GM03348 (cell line): ENCODE results near the gene TLK2.

Experiments used
- DNase-seq: peaks from one replicate; pipeline ENCODE4 v3.0.0; 2012; ENCODE audit warnings: low spot score

The TLK2 gene

DNA sequence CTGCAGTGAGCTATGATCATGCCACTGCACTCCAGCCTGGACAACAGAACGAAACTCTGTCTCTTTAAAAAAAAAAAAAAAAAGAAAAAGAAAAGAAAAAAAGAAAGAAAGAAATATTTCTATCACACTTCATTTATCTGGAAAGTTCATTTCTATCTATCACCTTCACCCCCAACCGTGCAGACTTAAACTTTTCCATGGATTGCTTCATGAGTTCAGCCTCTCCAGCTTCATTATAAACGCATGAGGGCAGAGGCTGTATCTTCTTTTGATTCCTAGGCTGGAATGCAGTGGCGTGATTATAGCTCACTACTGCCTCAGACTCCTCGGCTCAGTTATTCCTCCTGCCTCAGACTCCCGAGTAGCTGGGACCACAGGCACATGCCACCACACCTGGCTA, 177.0 kb downstream of the TLK2 start:
- DNase-seq = no peak

DNA sequence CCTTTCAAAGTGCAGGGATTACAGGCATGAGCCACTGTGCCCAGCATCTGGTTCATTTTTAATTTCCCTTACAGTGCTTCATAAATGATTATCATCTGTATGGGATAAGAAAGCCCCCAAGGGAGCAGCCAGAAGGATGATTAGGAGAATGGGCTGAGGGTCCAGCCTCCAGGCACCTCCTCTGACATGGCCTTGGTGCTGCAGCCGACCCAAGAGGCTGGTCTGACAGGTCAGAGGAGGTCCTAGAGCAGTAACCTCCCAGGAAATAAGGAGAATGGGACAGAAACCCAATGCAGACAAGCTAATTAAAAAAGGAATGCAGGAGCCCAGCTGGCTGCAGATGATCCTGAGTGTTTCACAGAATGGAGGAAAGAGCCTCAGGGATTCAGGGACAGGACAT, 177.8 kb downstream of the TLK2 start:
- no peak for DNase-seq

DNA sequence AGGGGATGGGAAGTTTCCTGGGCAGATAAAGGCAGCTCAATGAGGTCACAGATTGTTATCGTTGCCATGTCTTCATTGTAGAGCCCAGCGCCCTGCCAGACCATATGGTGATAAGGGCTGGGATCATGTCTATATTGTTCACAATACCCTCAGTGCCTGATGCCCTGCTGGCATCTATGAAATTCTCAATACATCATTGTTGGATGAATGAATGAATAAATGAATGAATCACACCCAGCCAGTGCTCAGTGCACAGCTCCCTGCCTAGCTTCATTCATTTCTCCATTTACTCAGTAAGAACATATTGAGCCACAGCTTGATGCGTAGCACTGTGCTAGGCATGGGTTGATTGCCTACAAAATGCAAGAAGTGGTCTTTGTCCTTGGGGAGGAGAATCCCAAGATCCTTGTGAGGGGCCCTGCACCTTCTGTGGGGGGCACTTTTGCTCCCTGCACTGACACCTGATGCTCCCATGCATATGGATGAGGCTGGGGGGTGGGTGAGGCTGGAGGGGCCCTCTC, 178.6 kb downstream of the TLK2 start:
- no peak for DNase-seq

DNA sequence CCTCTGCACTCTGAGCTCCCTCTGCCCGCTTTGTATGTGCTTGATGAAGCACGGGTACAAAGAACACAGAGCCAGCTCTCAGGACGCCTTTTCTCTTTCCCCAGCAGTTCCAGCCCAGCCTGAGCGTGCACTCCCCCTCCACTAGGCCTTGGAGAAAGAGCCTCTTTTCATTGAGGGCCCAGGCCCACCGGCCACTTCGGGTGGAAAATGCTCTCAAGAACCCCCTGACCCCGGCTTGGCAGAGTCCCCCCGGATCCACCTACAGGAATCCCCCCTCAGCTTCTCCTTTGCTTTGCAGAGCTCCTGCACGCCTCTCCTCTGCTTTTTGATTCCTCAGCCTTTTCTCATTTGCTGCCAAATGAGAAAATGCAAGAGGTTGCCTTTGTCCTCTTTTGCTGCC, 179.1 kb downstream of the TLK2 start:
- no peak for DNase-seq

DNA sequence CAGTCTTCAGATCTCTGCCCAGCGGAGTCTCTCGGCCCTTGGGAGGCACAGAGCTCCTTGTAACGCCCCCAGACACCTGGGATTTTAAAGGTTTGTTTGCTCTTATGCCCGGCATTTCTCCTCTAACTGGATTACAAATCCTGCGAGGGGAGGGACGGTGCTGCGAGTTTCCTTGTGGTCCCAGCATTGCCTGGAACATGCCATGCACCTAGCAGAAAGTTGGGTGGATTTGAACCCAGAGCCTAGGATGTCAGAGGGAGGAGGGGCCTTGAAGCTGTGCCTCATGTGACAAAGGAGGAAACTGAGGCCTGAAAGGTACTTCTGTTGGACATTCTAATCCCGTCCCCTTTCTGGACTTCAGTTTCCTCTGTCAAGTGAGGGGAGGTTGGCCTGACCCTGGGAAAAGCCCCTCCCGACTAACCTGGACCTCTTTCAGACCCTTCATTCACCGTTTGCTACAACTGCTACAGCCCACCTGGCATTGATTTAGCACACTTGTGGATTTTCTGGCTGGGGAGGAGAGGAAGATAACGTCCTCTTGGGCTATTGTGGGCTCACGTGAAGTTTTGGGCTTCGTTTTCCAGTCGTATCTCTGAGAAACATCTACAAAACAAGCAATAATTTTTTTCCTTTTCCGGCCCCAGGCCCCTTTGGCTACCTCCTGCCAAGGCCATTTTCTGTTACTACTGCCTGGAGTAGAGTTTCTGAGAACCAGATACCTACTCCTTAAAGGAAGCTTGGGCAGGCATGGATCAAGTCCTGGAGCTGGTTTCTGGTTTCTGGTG, 179.7 kb downstream of the TLK2 start:
- no peak for DNase-seq

DNA sequence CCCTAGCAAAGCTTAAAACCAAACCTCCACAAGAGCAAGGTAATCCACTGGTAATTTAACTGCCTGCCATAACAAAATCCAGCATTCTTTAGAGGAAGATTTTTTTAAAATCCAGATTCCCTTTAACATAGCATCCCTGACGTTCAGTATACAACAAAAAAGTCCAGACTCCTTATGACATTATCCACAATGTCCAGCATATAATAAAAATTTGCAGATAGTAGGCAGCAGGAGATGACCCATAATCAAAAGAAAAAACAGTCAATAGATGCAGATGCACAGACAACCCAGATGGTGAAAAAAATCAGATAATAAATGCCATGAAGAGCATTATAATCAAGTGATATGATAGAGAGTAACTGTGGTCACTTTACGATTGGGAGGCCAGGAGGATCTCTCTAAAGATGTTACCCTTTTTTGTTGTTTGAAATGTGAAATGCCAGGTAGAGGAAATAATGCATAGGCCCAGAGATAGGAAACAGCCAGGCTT, 182.0 kb downstream of the TLK2 start:
- no peak for DNase-seq

DNA sequence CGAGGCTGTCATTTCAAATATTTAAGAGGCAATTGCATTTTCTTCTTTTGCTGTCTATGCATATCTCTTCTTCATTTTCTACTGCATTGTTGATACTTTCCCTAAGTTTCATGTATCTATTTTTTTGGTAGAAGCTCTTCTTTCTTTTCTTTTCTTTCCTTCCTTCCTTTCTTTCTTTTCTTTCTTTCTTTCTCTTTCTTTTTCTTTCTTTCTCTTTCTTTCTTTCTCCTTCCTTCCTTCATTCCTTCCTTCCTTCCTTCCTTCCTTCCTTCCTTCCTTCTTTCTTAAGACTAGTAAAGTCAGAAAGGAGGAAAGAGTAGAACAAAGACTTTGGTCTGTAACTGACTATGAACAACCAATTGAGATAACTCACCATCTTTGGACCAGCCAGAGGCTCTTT, 182.7 kb downstream of the TLK2 start:
- DNase-seq = no peak

DNA sequence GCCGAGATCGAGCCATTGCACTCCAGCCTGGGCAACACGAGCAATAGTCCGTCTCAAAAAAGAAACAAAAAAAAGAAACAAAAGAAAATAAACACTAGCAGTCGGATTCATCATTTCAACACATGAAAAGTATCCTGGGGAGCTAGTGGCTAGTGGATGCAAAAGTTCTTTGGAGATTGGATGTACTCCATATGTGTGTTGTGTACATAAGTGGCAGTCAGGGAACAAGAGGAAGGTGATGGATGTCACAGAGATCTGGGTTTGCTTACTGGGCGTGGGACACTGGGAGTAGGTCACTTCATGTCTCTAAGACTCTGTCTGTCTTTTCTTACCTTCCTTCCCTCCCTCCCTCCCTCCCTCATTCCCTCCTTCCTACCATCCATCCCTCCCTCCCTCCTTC, 184.2 kb downstream of the TLK2 start:
- DNase-seq = no peak
